Activated CD8-positive, alpha-beta memory T cell treated with anti-CD3 and anti-CD28 coated beads for 1 hour (primary cell): ENCODE results near the gene ENG.
"Not testable (repeated sequence)": the region's sequence is repeated elsewhere in the genome, so short reads cannot be mapped to it uniquely, and the experiment has no call there.

ENCODE experiments used
- DNase-seq, 2 donors: peaks; one replicate each; pipeline ENCODE4 v3.0.0-alpha.2; 2020; ENCODE audit warnings: low read depth in 1 of 2; ENCODE audit errors: extremely low read depth in 1 of 2

ENG gene

DNA sequence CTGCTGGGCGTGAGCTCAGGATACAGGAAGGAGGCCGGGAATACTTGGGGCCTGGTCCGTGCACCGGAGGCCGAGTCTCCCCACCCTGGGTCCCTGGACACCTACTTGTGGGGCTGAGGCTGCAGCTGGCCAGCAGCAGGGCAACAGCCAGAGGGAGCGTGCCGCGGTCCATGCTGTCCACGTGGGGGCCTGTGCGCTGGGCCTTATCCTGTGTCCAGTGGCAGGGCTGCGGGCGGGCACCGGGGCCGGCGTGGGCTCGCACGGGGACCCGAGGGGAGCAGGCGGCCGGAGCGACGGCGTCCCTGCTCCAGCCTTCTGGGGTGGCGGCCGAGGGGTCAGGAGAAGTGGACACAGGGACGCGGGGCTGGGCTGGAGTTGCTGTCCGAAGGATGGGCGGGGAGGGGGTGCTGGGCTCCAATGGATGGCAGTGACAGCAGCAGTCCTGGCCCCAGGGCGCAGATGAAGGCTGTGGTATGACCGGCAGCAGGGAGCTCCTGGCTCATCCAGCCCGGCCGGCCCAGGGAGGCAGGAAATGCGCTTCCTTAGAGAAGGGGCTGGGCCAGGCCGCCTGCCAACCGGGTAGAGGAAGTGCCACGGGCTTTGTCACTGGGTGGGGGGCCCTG lies at the start of gene ENG:
Gene ENG, minus strand, starts transcription at position 475 of the 623 bp plus-strand sequence. Its CDS starts 303 bp downstream, at position 172.
- no peak for DNase-seq

DNA sequence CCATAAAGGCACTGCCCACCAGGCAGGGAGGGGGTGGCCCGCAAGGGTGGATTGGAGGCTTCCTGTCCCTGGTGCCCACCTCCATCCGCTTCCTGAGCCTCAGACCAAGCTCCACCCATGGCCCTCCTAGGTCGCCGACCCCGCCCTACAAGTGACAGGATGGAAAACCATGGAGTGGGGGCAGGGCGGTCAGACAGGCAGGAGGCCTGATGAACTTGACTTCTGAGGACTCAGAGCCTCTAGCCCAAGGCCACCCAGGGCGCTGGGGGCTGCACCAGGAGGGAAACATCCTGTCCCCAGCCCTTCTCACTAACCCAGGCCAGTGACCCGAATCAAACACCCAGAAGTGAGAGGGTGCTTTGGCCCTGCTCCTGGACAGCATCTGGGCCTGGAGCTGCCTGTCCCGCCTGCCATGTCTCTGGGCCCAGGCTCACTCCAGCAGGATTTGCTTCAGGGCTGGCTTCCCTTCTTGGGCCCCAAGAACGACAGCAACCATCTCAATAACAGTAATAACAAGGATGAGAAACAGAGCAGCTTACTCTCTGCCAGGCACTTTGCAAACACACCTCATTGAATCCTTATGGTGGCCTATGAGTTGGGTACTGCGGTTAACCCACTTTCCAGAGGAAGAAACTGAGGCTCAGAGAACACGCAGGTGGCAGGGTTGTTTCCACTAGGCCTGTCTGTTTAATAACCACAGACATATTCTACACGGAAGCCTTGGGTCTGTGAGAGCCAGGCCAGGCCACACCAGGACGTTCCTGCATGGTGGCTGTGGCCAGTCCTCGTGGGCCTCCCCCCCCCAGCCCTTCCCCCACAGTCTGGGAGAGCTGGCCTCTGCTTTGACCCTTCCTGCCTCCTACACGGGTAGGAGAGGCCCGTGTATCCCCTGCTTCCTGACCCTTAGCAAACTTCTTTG lies 49.4 kb upstream of the ENG start:
- DNase-seq, result peak in 1 of 2 donors; percentile 57

DNA sequence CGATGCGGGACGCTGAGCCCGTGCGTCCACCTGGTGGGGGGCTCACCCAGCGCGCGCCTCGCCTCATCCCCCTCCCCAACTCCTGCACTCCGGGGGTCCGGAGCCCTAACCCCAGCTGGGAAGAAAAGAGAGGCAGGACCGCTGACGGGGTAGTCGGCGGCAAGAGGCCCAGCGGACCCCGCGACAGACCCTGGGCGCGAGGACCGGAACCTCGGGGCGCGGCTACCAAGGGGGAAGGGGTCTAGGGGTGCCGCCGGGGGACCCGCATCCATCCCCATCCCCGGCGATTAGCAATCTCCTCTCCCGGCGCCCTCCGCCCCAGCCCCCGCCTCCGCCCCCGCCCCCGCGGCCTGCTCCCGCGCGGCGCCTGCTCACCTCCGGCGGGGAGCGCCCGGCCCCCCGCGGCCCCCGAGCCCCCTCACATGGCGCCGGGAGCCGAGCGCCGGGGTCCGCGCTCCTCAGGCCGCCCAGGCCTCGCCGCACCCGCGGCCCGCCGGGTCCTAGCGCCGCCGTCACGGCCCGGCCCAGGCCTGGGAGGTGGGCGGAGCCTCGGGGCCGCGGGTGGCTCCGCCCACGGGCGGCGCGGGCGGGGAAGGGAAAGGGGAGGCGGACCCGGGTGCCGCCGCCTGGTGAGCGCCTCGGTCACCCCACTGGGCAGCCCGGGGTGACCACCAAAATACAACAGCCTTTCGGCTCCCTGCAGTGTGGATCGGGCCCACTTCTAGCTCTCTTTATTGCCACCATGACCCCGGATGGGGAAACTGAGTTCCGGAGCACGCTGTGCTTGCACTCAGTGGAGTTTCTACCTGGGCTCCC lies 44.9 kb upstream of the ENG start, which contains the start of gene ST6GALNAC6:
Gene ST6GALNAC6, minus strand, starts transcription at position 476 of the 816 bp plus-strand sequence. CDS start 1,622 bp downstream, outside the sequence.
- DNase-seq, result peak in 1 of 2 donors; percentile 59

DNA sequence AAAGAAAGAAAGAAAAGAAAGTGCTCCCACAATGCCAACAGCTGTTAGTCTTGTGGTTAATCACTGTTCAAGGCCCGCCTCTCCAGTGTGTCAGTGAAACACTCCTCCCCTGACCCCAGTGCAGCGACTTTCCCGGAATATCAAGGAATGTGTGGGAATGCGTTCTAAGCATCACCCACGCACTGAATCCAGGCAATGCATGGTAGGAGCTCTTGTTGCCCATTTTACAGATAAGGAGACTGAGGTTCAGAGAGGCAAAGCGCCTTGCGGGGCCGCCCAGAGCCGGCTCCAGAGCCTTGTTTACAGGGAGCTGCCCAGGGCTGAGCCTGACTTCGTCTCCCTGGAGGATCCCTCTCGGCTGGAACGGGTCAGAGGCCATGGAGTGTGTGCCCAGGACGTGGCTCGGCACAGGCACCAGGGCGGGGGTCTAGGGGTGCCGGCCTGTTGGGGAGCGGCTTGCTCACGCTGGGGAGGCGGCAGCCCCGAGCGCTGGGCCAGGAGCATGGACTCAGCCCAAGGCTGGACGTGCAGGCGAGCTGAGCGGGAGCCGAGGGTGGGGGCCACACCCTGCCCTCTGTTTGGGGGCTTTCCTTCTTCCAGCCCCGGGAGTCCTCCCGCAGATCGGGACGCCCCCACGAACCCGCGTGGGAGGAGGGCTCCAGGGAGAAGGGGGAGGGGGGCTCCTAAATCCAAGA lies 44.1 kb upstream of the ENG start:
- no peak for DNase-seq

DNA sequence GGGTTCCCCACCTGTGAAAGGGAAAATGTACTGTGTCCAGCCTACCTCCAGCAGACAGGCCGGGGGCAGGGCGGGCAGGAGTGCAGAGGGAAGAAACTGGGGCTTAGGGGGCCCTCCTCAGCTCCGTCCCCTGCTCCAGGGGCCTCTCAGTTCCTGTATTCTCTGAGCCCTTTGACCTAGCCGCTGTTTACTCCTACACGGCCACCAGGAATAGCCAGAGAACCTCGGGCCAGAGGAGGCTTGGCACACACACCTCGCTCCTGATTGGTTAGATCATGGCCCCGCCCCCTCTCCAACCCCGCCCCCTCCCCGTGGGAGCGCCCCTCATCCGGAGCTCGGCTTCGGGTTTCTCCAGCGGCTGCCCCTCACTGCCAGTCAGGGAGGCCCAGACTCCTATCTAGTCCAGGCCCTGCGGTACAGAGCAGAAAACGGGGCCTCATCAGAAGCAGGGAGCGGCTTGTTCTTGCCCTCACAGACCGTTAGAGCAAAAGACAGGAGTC lies 42.8 kb upstream of the ENG start:
- no peak for DNase-seq

DNA sequence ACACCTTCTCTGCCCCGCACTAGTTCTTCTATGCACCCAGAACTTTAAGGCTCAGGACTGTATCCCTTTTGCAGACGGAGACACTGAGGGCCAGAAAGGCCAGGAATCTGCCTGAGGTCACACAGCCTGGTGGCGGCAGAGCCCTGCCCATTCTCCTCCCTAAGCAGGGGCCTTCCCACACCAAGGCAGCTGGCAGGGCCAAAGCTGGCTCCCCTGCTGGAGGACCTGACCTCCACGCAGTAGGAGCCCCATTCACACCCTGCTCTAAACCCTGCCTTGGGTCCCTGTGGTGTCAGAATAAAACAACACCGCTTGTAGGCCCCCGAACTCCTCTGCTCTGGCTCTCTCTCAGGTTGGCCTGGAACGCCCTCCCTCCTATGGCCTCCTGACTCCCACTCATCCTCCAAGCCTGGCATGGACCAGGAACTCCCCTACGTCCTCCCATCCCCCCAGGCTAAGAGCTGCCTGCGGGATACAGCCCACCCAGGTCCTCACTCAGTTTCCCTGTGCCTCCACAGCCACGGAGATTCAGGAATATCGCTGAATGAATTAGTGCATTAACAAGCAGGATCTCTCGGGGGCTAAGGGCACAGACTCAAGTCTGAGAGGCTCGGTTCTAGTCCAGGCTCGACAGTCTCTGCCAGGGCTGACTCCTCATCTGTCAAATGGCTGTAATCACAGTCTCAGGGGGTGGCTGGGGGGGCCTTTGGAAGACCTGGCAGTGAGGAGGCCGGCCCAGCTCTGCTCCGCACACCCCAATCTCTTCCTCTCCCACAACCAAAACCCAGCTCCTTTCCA lies 42.1 kb upstream of the ENG start:
- DNase-seq, result no peak

DNA sequence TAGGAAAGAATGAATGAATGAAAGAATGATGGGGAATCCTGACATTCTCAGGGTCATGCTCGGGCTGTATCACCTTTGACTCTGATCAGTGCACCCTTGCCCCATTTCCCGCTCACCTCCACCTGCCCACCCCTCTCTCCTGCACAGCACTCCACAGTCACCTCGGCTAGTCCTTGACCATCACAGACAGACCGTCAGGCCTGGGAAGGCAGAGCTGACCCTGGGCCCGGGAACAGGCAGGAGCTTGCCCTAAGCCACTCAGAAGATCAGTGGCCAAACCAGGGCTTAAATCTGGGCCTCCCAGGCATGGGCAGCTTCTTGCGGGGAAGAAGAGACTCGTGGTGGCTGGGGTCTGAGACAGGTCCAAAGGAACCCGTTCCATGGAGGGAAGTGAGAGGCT lies 41.4 kb upstream of the ENG start:
- no peak for DNase-seq

DNA sequence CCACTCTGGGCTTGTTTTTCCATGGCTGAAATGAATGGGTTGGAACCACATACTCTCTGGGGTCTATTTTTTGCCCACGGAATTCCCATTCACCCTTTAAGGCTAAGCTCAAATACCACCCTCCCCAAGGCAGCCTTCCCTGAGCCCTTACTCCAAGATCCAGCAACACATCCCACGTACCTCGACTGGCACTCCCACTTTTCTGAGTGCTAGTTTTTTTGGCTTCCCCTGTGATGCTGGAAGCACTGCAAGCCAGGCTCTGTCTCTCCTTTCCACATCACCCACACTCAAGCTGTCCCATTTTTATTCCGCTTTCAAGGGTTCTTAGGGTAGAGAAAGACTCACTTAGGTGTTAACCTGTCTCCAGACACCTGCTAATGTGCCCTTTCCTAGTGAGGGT lies 38.9 kb upstream of the ENG start:
- DNase-seq, result no peak

DNA sequence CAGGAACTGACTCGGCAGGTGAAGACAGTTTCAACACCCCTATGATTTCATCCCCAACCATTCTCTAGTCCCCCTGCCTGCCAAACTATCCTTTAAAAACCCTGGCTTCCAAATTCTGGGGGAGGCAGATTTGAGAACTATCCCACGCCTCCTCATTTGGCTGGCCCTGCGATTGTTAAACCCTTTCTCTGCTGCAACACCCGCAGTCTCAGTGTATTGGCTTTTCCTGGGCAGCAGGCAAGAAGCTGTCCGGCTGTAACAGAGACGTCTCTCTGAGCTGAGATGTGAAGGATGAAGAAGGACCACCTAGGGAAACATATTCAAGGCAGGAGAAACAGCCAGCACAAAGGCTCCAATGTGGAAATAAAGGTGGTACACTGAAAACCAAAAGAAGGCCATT lies 38.4 kb upstream of the ENG start:
- DNase-seq, result no peak

DNA sequence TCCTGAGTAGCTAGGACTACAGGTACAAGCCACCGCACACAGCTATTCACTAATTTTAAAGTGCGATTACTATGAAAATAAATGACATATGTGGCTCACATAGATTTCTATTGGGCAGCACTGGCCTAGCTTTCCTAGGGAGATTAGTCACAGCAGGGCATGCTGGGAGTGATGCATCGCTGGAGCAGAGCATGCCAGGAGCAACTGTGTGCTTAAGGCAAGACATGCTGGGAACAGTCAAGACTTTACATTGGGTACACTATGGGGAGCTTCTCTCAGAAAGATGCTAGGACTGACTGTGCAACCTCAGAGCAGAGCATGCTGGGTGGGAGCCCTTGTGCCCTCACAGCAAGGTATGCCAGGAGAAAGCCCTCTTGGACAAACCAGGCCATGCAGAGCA lies 35.6 kb upstream of the ENG start:
- no peak for DNase-seq

DNA sequence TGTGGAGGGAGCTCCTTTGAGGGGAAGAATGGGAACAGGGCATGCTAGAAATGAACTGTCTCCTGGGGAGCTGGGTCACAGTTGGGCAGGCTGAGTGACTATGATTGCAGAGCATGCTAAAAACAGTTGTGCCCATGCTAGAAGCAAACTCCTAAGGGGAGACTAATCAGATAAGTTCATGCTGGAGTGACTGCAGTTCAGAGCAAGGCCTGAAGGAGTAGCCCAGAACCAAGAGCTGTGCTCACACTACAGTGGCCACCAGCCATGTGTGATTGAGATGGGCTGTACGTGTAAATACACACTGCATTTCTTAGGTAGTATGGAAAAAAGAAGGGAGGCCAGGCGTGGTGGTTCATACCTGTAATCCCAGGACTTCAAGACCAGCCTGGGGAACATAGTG lies 33.3 kb upstream of the ENG start:
- no peak for DNase-seq

DNA sequence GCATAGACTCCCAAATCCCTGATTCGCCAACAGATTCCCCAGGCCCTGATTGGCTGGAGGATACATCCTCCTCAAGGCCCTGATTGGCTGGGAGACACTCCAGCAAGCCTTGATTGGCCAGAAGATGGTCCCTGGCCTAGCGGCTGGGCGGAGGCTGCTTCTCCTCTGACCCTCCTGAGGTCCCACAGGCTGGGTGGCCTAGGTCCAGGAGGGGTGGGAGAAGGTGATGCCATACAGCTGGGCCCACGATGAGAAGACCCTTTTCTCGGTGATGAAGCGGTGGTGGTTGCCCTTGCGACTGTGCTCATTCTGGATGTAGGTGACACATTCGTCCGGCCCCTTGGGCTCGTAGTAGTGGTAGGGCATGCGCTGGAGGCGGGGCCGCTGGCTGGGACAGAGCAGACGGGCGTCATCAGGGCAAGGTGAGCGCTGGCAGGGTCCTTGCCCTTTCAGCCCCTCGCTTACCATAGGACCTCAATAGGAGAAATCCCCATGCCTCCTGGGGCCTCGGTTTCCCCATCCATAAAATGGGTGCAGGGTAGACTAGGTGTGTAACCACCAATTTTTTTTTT lies 32.0 kb upstream of the ENG start:
- DNase-seq, result no peak

DNA sequence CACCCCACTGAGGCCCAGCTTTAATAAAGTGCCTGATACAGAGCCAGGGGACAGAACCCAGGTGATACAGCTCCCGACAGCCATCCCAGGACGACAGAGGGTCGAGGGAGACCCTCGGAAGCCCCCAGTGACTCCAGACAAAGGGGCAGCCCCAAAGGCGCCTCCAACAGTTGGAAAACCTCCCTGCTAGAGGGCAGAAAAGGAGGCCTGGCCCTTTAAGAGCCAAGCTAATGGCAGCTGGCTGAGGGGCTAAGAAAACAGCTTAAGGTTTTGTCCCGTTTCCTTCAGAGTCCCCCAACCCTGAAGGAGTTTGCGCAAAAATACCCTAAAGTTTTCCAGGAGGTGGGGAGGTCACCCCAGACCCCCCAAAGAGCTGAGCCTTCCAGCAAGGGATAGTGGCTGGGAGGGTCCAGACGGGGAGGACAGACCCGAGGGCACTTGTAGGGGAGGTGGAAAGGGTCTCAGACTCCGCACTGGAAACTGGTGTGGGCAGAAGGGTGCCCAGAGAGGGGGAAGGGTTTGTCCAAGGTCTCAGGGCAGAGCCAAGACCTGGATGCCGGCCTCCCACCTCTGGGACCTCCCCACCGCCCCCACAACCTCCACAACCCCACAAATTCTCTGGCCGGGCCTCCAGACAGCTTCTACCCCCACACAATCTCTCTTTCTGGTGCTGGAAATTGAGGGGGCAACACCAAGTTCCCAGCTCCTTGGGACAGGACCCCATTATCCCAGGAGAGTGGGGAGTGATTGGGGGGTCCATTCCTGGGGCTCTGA lies 31.2 kb upstream of the ENG start:
- no peak for DNase-seq

DNA sequence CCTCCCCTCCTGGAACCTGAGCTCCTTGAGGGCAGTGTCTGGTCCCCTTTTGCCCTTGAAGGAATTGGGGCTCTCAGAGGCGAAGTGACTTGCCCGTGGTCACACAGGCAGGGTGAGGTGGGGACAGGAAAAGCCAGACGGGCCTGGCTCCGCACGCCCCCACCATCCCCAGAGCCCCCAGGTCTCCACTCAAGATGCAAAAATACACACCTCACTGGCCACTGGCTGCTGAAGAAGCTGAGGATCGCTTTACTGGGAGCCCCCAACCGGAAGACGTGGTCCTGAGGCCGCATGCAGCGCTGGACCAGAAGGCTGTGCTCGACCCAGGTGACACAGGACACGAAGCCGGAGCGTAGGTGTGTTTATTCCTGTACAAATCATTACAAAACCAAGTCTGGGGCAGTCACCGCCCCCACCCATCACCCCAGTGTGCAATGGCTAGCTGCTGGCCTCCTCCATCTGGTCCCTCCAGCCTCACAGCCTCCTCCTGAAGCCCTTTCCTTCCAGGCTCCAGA lies 30.6 kb upstream of the ENG start:
- DNase-seq, result no peak

DNA sequence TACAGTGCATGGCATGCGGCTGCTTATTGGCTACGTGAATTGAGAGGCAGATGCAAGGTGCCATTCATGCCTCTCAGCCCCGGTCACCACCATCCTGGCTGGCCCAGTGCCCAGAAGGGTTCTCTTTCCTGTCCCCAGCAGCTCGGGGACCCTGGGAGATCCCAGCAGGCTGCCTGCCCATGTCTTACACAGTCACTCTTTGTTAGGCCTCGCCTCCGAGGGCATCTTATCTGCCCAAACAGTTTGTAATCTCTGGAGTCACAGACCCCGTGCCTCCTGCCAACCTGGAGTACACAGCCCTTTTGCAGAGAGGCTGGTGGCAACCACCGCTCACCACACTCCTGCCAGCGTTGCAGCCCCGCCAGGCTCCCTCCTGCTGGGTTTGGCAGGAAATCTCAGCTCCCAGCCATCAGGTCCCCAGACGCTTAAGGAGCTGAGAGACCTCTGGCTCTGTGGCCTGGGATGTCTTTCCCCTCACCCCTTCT lies 30.0 kb upstream of the ENG start:
- DNase-seq, result no peak

DNA sequence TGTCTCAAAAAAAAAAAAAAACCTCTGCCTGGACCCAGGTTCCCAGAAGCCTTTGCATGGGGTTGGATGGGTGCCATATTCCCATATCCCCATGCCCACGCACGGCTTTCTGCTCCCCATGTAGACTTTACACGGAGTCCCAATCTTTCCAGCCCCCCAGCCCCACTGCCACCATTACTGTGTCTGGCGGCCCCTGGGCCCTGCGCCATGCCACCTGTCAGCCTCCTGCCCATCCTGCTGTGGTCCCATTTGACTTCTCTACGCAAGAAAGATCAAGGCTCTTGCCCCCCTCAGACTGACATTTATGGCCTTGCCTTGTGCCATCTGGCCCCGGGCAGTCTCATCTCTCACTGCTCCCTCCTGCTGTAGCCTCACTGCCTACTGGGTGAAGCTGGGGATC lies 29.5 kb upstream of the ENG start:
- no peak for DNase-seq

DNA sequence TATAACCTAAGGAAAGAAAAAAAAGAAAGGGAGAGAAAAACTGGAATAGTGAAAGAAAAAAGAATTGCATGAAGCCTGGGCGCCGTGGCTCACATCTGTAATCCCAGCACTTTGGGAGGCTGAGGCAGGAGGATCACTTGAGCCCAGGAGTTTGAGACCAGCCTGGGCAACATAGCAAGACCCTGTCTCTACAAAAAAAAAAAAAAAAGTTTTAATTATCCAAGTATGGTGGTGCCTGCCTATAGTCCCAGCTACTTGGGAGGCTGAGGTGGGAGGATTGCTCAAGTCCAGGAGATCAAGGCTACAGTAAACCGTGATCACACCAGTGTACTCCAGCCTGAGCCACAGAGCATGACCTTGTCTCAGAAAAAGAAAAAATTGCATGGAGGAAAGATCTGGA lies 27.3 kb upstream of the ENG start:
- not testable (repeated sequence) for DNase-seq

DNA sequence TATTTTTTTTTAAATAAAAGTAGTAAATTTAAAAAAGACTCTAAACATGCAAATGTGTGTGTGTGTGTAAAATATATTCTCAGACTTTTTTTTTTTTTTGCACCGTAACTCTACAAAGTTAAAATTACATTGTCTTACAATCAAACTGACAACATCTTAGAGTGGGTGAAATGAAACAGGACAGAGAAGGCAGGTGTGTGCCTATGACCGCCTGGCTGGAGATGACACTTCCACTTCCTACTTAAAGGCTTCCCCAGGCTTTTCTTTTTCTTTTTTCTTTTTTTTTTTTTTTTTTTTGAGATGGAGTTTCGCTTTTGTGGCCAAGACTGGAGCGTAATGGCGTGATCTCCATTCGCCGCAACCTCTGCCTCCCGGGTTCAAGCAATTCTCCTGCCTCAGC lies 25.7 kb upstream of the ENG start:
- no peak for DNase-seq
